ENCODE data around the gene PTPRA. TPM values are rescaled to one million over a fixed set of nuclear protein-coding genes. Genes with fewer than 3 reads are reported as not detected.
A peak's percentile ranks its signal among the peaks of the same experiment; 100 is the strongest.

The PTPRA gene
- total and polyA plus RNA-seq, 9 of the 15 experiments (the other 6 are each of a cell fraction or from before 2014, with no cell fraction given) = 3.4 to 80.5 (median 28.0) TPM

GRCh38 chr20:2946988-2947961 lies 74.0 kb downstream of the PTPRA start (continued):
- TF ChIP-seq NRF1 (conservative IDR thresholded peaks at IDR 0.05 in 1 of 2, IDR thresholded peaks at IDR 0.05 in 1 of 2) (peak in 1 of 2 experiments; percentile 20; a peak in 1 of 4 replicates), POLR2B (IDR thresholded peaks at IDR 0.05; ENCODE audit: low read depth, partially characterized antibody) (no peak), ZNF12 (CRISPR knock-in tag; IDR thresholded peaks at IDR 0.05) (no peak), NFXL1 (CRISPR knock-in tag; IDR thresholded peaks at IDR 0.05) (no peak), CBX5 (IDR thresholded peaks at IDR 0.05; ENCODE audit: borderline replicate concordance, low read depth) (no peak), MTA2 (IDR thresholded peaks at IDR 0.05; ENCODE audit: low read depth) (no peak), MAFK (IDR thresholded peaks at IDR 0.05; ENCODE audit: low read length) (no peak), SMARCB1 (IDR thresholded peaks at IDR 0.05; ENCODE audit: insufficient read length, low read depth) (no peak), XRCC5 (IDR thresholded peaks at IDR 0.05; ENCODE audit: low read depth, low read length) (no peak), LEF1 (IDR thresholded peaks at IDR 0.05) (peak; percentile 90; the same call in 1 of the 2 replicates), ZNF121 (CRISPR knock-in tag; conservative IDR thresholded peaks at IDR 0.05) (no peak), ZNF785 (CRISPR knock-in tag; IDR thresholded peaks at IDR 0.05) (no peak), SRSF7 (optimal IDR thresholded peaks at IDR 0.05; ENCODE audit: low read depth, low read length) (no peak), ARNT (IDR thresholded peaks at IDR 0.05) (no peak), RB1 (IDR thresholded peaks at IDR 0.05; ENCODE audit: low read depth) (no peak), POLR2H (tag; IDR thresholded peaks at IDR 0.05; ENCODE audit: low read depth) (no peak), CUX1 (CRISPR knock-in tag; IDR thresholded peaks at IDR 0.05) (no peak), ZFP30 (CRISPR knock-in tag; IDR thresholded peaks at IDR 0.05; ENCODE audit: borderline replicate concordance) (no peak), STAG1 (CRISPR knock-in tag; IDR thresholded peaks at IDR 0.05; ENCODE audit: borderline replicate concordance) (no peak), HNRNPH1 (optimal IDR thresholded peaks at IDR 0.05; ENCODE audit: low read depth, low read length) (no peak)
- TF ChIP-seq, protein P1, sequence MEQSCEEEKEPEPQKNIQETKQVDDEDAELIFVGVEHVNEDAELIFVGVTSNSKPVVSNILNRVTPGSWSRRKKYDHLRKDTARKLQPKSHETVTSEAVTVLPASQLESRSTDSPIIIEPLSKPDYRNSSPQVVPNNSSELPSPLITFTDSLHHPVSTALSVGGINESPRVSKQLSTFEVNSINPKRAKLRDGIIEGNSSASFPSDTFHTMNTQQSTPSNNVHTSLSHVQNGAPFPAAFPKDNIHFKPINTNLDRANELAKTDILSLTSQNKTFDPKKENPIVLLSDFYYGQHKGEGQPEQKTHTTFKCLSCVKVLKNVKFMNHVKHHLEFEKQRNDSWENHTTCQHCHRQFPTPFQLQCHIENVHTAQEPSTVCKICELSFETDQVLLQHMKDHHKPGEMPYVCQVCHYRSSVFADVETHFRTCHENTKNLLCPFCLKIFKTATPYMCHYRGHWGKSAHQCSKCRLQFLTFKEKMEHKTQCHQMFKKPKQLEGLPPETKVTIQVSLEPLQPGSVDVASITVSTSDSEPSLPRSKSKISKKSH (CRISPR knock-in tag; IDR thresholded peaks at IDR 0.05) = no peak
- TF ChIP-seq, protein P2, sequence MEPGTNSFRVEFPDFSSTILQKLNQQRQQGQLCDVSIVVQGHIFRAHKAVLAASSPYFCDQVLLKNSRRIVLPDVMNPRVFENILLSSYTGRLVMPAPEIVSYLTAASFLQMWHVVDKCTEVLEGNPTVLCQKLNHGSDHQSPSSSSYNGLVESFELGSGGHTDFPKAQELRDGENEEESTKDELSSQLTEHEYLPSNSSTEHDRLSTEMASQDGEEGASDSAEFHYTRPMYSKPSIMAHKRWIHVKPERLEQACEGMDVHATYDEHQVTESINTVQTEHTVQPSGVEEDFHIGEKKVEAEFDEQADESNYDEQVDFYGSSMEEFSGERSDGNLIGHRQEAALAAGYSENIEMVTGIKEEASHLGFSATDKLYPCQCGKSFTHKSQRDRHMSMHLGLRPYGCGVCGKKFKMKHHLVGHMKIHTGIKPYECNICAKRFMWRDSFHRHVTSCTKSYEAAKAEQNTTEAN (CRISPR knock-in tag; IDR thresholded peaks at IDR 0.05) = no peak

Measured in K562 (cell line).